Calu3 (cell line): ENCODE results near the gene SERINC3. TPM values are rescaled to one million over a fixed set of nuclear protein-coding genes. Genes with fewer than 3 reads are reported as not detected.

Source experiments
- BruUV-seq: library from RNA; stranded (reverse); fragments of 400-500 nt; replicated peaks from 2 replicates; lab custom pipeline; 2021; lab: Mats Ljungman, UMichigan
- CTCF ChIA-PET: fragments of 300-600 bp; sonication (Branson Sonifier 250); formaldehyde crosslinking; loops from one replicate; lab custom pipeline; 2022; ENCODE audit warnings: antibody characterized with exemption; lab: Charles Lee
- DNase-seq: peaks from one replicate; pipeline ENCODE4 v3.0.0; 2022
- H3K27ac Mint-ChIP-seq: one replicate; pipeline ENCODE4 v1.8.0; 2022; ENCODE audit warnings: mixed read lengths; ENCODE audit not compliant: unreplicated experiment
- H3K27me3 Mint-ChIP-seq: one replicate; pipeline ENCODE4 v1.8.0; 2022; ENCODE audit warnings: mixed read lengths; ENCODE audit not compliant: unreplicated experiment
- H3K36me3 Mint-ChIP-seq: one replicate; pipeline ENCODE4 v1.8.0; 2022; ENCODE audit warnings: mild to moderate bottlenecking, moderate library complexity, mixed read lengths; ENCODE audit not compliant: insufficient read depth, unreplicated experiment
- H3K4me1 Mint-ChIP-seq: one replicate; pipeline ENCODE4 v1.8.0; 2022; ENCODE audit warnings: mild to moderate bottlenecking, low read depth, mixed read lengths; ENCODE audit not compliant: unreplicated experiment
- H3K4me3 Mint-ChIP-seq: one replicate; pipeline ENCODE4 v1.8.0; 2022; ENCODE audit warnings: mild to moderate bottlenecking, low read depth, moderate library complexity, mixed read lengths; ENCODE audit not compliant: unreplicated experiment
- H3K9me3 Mint-ChIP-seq: one replicate; pipeline ENCODE4 v1.8.0; 2022; ENCODE audit warnings: low read depth, mixed read lengths; ENCODE audit not compliant: unreplicated experiment
- CTCF ChIP-seq: fragments of 200-600 bp; IDR thresholded peaks from one replicate; pipeline ENCODE4 v1.8.0; 2022; ENCODE audit warnings: antibody characterized with exemption; ENCODE audit not compliant: unreplicated experiment
- intact Hi-C: fragments of 100-400 bp; cut with micrococcal nuclease; formaldehyde crosslinking; loops from one replicate; pipeline ENCODE4 v1.10.0; 2022; ENCODE audit not compliant: unreplicated experiment
- total RNA-seq: library from RNA; stranded (reverse); gene quantifications from 2 replicates; pipeline ENCODE4 v1.2.3, GENCODE V29; 2022

Gene SERINC3
- total RNA-seq, 1 experiment from 2014 or later: 173 TPM

- no TSS peak for BruUV-seq
- CTCF ChIA-PET: interaction anchor here (0.6 to 1.3 kb wide), 2 partner anchors 10 to 1735 kb away, joined by 3 to 7 read pairs; no protein-coding TSS in a partner anchor
- Mint-ChIP-seq H3K27ac (no peak overlapping the region), H3K4me3 (no peak overlapping the region), H3K9me3 (no peaks in the 10 kb centered on the region), H3K4me1 (no peaks in the 10 kb centered on the region), H3K27me3 (peaks cover 4% of the 10 kb centered on the region), H3K36me3 (no peaks in the 10 kb centered on the region)
- no peak for TF ChIP-seq CTCF
- intact Hi-C loops: no loop called here
- no peak for DNase-seq
Observed at GRCh38 chr20:44541992-44542391, 20.1 kb upstream of the SERINC3 start.

GRCh38 chr20:44540834-44541233 is 19.0 kb upstream of the SERINC3 start:
- intact Hi-C loops: no loop called here
- H3K27me3 Mint-ChIP-seq: no peaks in the 10 kb centered on the region
- TF ChIP-seq CTCF: no peak
- no peak overlapping the region for H3K4me3 Mint-ChIP-seq
- DNase-seq: no peak
- no peaks in the 10 kb centered on the region for H3K36me3 Mint-ChIP-seq
- BruUV-seq: no TSS peak
- H3K9me3 Mint-ChIP-seq: no peaks in the 10 kb centered on the region
- CTCF ChIA-PET: interaction anchor here (0.6 kb wide), 1 partner anchor 145 kb away, joined by 5 read pairs; no protein-coding TSS in a partner anchor
- H3K27ac Mint-ChIP-seq: no peak overlapping the region
- H3K4me1 Mint-ChIP-seq: no peaks in the 10 kb centered on the region

GRCh38 chr20:44537993-44538392 is 16.1 kb upstream of the SERINC3 start:
- Mint-ChIP-seq H3K27me3 (no peaks in the 10 kb centered on the region), H3K27ac (no peak overlapping the region), H3K4me1 (no peaks in the 10 kb centered on the region), H3K36me3 (no peaks in the 10 kb centered on the region), H3K4me3 (no peak overlapping the region), H3K9me3 (no peaks in the 10 kb centered on the region)
- no TSS peak for BruUV-seq
- CTCF ChIA-PET: no interaction called here
- no peak for DNase-seq
- intact Hi-C loops: no loop called here
- TF ChIP-seq CTCF: no peak

GRCh38 chr20:44536175-44536574 is 14.3 kb upstream of the SERINC3 start:
- H3K4me3 Mint-ChIP-seq: no peak overlapping the region
- no peaks in the 10 kb centered on the region for H3K36me3 Mint-ChIP-seq
- no peak overlapping the region for H3K27ac Mint-ChIP-seq
- CTCF ChIA-PET: no interaction called here
- no peak for DNase-seq
- no peak for TF ChIP-seq CTCF
- no peaks in the 10 kb centered on the region for H3K27me3 Mint-ChIP-seq
- no TSS peak for BruUV-seq
- intact Hi-C loops: no loop called here
- H3K4me1 Mint-ChIP-seq: no peaks in the 10 kb centered on the region
- no peaks in the 10 kb centered on the region for H3K9me3 Mint-ChIP-seq
